Measurements from ENCODE around the gene ABCB10. TPM values are rescaled to one million over a fixed set of nuclear protein-coding genes. Genes with fewer than 3 reads are reported as not detected.
"Not testable (repeated sequence)": the region's sequence is repeated elsewhere in the genome, so short reads cannot be mapped to it uniquely, and the experiment has no call there.

The ABCB10 gene
- total and polyA plus RNA-seq, 3 donors from 2014 or later, result 4.9 to 12.1 (median 9.8) TPM

DNA sequence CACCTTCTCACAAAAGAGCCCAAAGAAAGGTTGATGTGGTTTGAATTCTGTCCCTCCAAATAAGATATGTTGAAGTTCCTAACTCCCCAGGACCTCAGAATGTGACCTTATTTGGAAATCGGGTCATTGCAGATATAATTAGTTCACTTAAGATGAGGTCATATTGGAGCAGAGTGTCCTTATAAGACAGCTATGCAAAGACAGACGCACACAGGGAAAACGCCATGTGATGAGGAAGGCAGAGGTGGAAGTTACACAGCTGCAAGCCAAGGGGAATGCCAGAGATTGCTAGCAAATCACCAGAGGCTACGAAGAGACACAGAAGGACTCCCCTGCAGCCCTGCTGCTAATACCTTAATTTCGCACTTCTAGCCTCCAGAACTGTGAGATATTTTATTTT lies 5.2 kb upstream of the ABCB10 start:
- WGBS, 2 donors, result 53% methylated on average over 5 of the region's 5 CpGs
- H3K27ac ChIP-seq, result no peak overlapping the region
- intact Hi-C loops (cut with DNase I; ENCODE audit: low total_unique reads), result no loop called here
- no peaks in the 10 kb centered on the region for H3K27me3 ChIP-seq
- H3K9me3 ChIP-seq, result no peaks in the 10 kb centered on the region
- peaks cover 3% of the 10 kb centered on the region for H3K4me1 ChIP-seq
- DNase-seq, result no peak
- H3K4me3 ChIP-seq, result no peak overlapping the region
- TF ChIP-seq, protein P1, sequence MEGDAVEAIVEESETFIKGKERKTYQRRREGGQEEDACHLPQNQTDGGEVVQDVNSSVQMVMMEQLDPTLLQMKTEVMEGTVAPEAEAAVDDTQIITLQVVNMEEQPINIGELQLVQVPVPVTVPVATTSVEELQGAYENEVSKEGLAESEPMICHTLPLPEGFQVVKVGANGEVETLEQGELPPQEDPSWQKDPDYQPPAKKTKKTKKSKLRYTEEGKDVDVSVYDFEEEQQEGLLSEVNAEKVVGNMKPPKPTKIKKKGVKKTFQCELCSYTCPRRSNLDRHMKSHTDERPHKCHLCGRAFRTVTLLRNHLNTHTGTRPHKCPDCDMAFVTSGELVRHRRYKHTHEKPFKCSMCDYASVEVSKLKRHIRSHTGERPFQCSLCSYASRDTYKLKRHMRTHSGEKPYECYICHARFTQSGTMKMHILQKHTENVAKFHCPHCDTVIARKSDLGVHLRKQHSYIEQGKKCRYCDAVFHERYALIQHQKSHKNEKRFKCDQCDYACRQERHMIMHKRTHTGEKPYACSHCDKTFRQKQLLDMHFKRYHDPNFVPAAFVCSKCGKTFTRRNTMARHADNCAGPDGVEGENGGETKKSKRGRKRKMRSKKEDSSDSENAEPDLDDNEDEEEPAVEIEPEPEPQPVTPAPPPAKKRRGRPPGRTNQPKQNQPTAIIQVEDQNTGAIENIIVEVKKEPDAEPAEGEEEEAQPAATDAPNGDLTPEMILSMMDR (IDR thresholded peaks at IDR 0.05), result no peak
- TF ChIP-seq POLR2A (IDR thresholded peaks at IDR 0.05), result no peak
- no peaks in the 10 kb centered on the region for H3K36me3 ChIP-seq (ENCODE audit: low read depth, missing control alignments)

DNA sequence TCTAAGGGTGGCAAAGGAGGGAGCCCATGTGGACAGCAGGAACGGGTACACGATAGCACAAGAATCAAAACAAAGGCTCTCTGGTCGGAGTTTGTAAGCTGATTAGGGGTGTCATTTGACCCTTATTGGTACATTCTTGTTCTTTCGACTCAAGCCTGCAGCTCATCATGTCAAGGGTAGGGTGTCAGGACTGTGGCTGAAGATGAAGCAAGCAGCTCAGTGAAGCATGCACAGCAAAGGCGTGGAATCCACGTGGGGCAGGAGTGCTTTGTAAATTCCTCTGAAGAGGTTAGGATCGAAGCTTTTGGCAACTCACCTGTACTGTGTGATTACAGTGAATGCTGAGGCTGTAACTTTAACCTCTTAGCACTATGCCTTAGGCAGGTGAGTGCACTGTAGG lies 4.7 kb upstream of the ABCB10 start:
- DNase-seq, result no peak
- 55 to 60% methylated on average over 7 of the region's 7 CpGs for WGBS, 2 donors
- Histone ChIP-seq H3K27ac (no peak overlapping the region), H3K9me3 (no peaks in the 10 kb centered on the region), H3K27me3 (no peaks in the 10 kb centered on the region), H3K4me1 (peaks cover 3% of the 10 kb centered on the region), H3K36me3 (ENCODE audit: low read depth, missing control alignments) (no peaks in the 10 kb centered on the region), H3K4me3 (no peak overlapping the region)
- intact Hi-C loops (cut with DNase I; ENCODE audit: low total_unique reads), result no loop called here
- no peak for TF ChIP-seq POLR2A (IDR thresholded peaks at IDR 0.05)
- TF ChIP-seq, protein P1 (IDR thresholded peaks at IDR 0.05), result no peak

DNA sequence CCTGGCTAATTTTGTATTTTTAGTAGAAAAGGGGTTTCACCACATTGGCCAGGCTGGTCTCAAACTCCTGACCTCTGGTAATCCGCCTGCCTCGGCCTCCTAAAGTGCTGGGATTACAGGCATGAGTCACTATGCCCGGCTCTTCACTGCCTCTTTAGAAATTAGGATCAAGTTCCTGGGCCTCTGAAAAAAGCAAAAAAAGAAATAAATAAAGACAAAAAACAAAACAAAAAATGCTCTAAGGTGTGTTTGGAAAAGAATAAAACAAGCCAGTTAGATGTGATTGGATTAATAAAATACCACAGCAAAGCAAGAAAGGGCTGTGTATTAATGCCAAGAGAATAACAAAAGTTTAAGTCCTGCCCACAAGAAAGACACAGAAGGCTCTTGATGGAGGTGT lies 4.2 kb upstream of the ABCB10 start:
- intact Hi-C loops (cut with DNase I; ENCODE audit: low total_unique reads), result no loop called here
- Histone ChIP-seq H3K36me3 (ENCODE audit: low read depth, missing control alignments) (no peaks in the 10 kb centered on the region), H3K9me3 (no peaks in the 10 kb centered on the region), H3K27ac (no peak overlapping the region), H3K4me1 (peaks cover 3% of the 10 kb centered on the region), H3K4me3 (no peak overlapping the region), H3K27me3 (no peaks in the 10 kb centered on the region)
- 80 to 93% methylated on average over 3 of the region's 3 CpGs for WGBS, 2 donors
- TF ChIP-seq, protein P1 (IDR thresholded peaks at IDR 0.05), result no peak
- no peak for TF ChIP-seq POLR2A (IDR thresholded peaks at IDR 0.05)
- DNase-seq, result no peak

DNA sequence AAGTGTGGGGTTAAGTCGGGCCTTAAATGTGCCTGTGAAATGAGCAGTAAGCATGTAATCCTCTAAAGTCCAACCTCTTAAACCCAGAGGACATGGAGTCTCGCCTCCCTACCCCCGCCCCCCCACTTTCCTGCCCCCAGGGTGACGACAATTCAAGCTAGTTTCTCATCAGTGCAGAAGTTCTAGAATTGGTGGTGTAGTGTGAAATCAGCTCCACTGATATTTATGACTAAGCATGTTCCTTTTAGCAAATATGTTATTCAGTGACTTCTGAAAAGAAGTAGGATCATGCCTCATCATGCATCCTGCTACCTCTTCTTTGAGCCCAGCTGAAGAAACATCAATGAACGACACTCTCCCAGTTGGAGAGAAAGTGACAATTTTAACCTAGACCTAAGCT lies 2.6 kb upstream of the ABCB10 start:
- no peak for DNase-seq
- Histone ChIP-seq H3K4me3 (no peak overlapping the region), H3K36me3 (ENCODE audit: low read depth, missing control alignments) (no peaks in the 10 kb centered on the region), H3K9me3 (no peaks in the 10 kb centered on the region), H3K27me3 (no peaks in the 10 kb centered on the region), H3K27ac (no peak overlapping the region), H3K4me1 (peaks cover 3% of the 10 kb centered on the region)
- 72 to 73% methylated on average over 5 of the region's 5 CpGs for WGBS, 2 donors
- no peak for TF ChIP-seq POLR2A (IDR thresholded peaks at IDR 0.05)
- TF ChIP-seq, protein P1 (IDR thresholded peaks at IDR 0.05), result no peak
- intact Hi-C loops (cut with DNase I; ENCODE audit: low total_unique reads), result no loop called here

DNA sequence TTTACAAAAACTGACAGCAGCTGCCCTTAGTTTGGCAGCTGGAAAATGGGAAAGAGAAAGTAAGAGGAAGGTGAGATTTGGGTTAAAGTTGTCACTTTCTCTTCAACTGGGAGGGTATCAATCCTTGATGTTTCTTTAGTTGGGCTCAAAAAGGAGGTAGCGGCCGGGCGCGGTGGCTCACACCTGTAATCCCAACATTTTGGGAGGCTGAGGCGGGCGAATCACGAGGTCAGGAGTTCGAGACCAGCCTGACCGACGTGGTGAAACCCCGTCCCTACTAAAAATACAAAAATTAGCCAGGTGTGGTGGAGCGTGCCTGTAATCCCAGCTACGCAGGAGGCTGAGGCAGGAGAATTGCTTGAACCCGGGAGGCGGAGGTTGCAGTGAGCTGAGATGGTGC lies 1.6 kb upstream of the ABCB10 start:
- H3K4me3 ChIP-seq; DNase-seq; H3K27ac ChIP-seq; H3K36me3 ChIP-seq (ENCODE audit: low read depth, missing control alignments); H3K4me1 ChIP-seq; intact Hi-C loops (cut with DNase I; ENCODE audit: low total_unique reads); H3K9me3 ChIP-seq; H3K27me3 ChIP-seq: not testable (repeated sequence)
- 77 to 89% methylated on average over 15 of the region's 15 CpGs for WGBS, 2 donors

DNA sequence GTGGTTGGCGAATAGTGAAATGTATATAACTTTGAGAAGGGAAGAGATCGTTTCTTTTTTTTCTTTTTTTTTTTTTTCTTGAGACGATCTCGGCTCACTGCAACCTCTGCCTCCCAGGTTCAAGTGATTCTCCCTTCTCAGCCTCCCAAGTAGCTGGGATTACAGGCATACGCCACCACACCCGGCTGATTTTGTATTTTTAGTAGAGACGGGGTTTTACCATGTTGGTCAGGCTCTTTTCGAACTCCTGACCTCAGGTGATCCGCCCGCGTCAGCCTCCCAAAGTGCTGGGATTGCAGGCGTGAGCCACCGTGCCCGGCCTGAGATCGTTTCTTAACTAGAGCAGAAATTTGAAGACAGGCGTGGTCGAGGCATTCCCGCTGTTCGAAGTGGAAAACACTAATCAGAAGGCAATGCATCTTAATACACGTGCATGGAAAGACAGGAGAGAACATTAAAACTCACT lies 862 bp upstream of the ABCB10 start:
- not testable (repeated sequence) for H3K4me1 ChIP-seq; DNase-seq; H3K36me3 ChIP-seq (ENCODE audit: low read depth, missing control alignments); H3K9me3 ChIP-seq; H3K27me3 ChIP-seq
- 32 to 45% methylated on average over 20 of the region's 20 CpGs for WGBS, 2 donors
- peak overlapping the region; percentile 79 to 90 for H3K4me3 ChIP-seq
- intact Hi-C loops (cut with DNase I; ENCODE audit: low total_unique reads), result loop anchor here (5.0 kb wide), 1 partner anchor 68 kb away; the partner anchor contains the start of genes TAF5L and URB2
- peak overlapping the region; percentile 73 to 91 for H3K27ac ChIP-seq

All from testis (tissue), 3 donors.